GM12874 (cell line): ENCODE data around the gene SLC40A1.

Source experiments
- CTCF ChIP-seq: IDR thresholded peaks from 2 replicates; pipeline ENCODE4 v1.5.1; 2011; ENCODE audit warnings: low read depth, mild to moderate bottlenecking, control low read depth, low read length, moderate library complexity; ENCODE audit not compliant: insufficient read depth

The SLC40A1 gene

GRCh38 chr2:189583227-189584198 is 2.9 kb upstream of the SLC40A1 start:
- TF ChIP-seq CTCF, result no peak

- no peak for TF ChIP-seq CTCF
These were observed 2.2 kb upstream of the SLC40A1 start for GRCh38 chr2:189582809-189583192.

- no peak for TF ChIP-seq CTCF
These were observed 1.7 kb upstream of the SLC40A1 start for GRCh38 chr2:189582140-189582808.

- no peak for TF ChIP-seq CTCF
These were observed 961 bp upstream of the SLC40A1 start for GRCh38 chr2:189581354-189582139.

- no peak for TF ChIP-seq CTCF
These were observed 340 bp downstream of the SLC40A1 start for GRCh38 chr2:189580241-189580651.

- TF ChIP-seq CTCF, result no peak
These were observed 900 bp downstream of the SLC40A1 start for GRCh38 chr2:189579585-189580186.
